NCI-H1436 treated with DMSO at 0.1 percent for 48 hours (cell line): Measurements from ENCODE around the gene TTC27.

ENCODE experiments used
- DNase-seq: peaks from one replicate; lab custom pipeline; 2025; lab: John Stamatoyannopoulos, UW

Gene TTC27

GRCh38 chr2:32755666-32756065 is 127.8 kb downstream of the TTC27 start:
- DNase-seq, result no peak

GRCh38 chr2:32756074-32756727 is 128.4 kb downstream of the TTC27 start:
- no peak for DNase-seq

GRCh38 chr2:32758232-32758631 is 130.4 kb downstream of the TTC27 start:
- DNase-seq, result no peak

GRCh38 chr2:32760628-32761027 is 132.8 kb downstream of the TTC27 start:
- no peak for DNase-seq

GRCh38 chr2:32768387-32769174 is 140.7 kb downstream of the TTC27 start:
- no peak for DNase-seq

GRCh38 chr2:32770360-32770759 is 142.5 kb downstream of the TTC27 start:
- no peak for DNase-seq

- DNase-seq, result no peak
Measured at GRCh38 chr2:32772638-32773447, 145.0 kb downstream of the TTC27 start.

GRCh38 chr2:32773448-32773808 is 145.6 kb downstream of the TTC27 start:
- DNase-seq, result no peak

- no peak for DNase-seq
Measured at GRCh38 chr2:32775954-32776353, 148.1 kb downstream of the TTC27 start.

GRCh38 chr2:32777714-32778113 is 149.9 kb downstream of the TTC27 start:
- no peak for DNase-seq

- DNase-seq, result no peak
Measured at GRCh38 chr2:32780961-32781360, 153.1 kb downstream of the TTC27 start.

GRCh38 chr2:32783469-32783868 is 155.6 kb downstream of the TTC27 start:
- DNase-seq, result no peak

- no peak for DNase-seq
Measured at GRCh38 chr2:32783933-32784332, 156.1 kb downstream of the TTC27 start.

- DNase-seq, result no peak
Measured at GRCh38 chr2:32787207-32787606, 159.4 kb downstream of the TTC27 start.

- no peak for DNase-seq
Measured at GRCh38 chr2:32788114-32788513, 160.3 kb downstream of the TTC27 start.

GRCh38 chr2:32792416-32792815 is 164.6 kb downstream of the TTC27 start:
- no peak for DNase-seq

- no peak for DNase-seq
Measured at GRCh38 chr2:32798829-32799228, 171.0 kb downstream of the TTC27 start.

GRCh38 chr2:32801741-32802140 is 173.9 kb downstream of the TTC27 start:
- no peak for DNase-seq

- DNase-seq, result no peak
Measured at GRCh38 chr2:32802877-32803276, 175.0 kb downstream of the TTC27 start.

- no peak for DNase-seq
Measured at GRCh38 chr2:32804205-32804604, 176.4 kb downstream of the TTC27 start.

GRCh38 chr2:32805104-32806095 is 177.6 kb downstream of the TTC27 start:
- DNase-seq, result no peak

GRCh38 chr2:32806857-32807256 is 179.0 kb downstream of the TTC27 start:
- no peak for DNase-seq
